GM18505 (cell line): ENCODE data around the gene ANKRD24.
"Not testable (repeated sequence)": the region's sequence is repeated elsewhere in the genome, so short reads cannot be mapped to it uniquely, and the experiment has no call there.

Experiments used
- ATAC-seq: cut with Tn5 transposase; IDR thresholded peaks from one replicate; pipeline ENCODE4 v1.9.1; 2021; ENCODE audit not compliant: unreplicated experiment
- POLR2A ChIP-seq: IDR thresholded peaks from 4 replicates; pipeline ENCODE4 v1.6.1; 2011; ENCODE audit warnings: borderline replicate concordance; ENCODE audit not compliant: insufficient read depth, insufficient read length; ENCODE audit errors: extremely low read depth

The ANKRD24 gene

GRCh38 chr19:4268816-4269430, 86.4 kb downstream of the ANKRD24 start:
- no peak for ATAC-seq
- TF ChIP-seq POLR2A, result no peak

GRCh38 chr19:4272894-4273293, 90.4 kb downstream of the ANKRD24 start:
- TF ChIP-seq POLR2A, result no peak
- no peak for ATAC-seq

- ATAC-seq, result not testable (repeated sequence)
Measured at GRCh38 chr19:4274321-4274686, 91.8 kb downstream of the ANKRD24 start.
